BJ (cell line): ENCODE measurements around the gene XYLB. TPM values are rescaled to one million over a fixed set of nuclear protein-coding genes. Genes with fewer than 3 reads are reported as not detected.
"Not testable (repeated sequence)": the region's sequence is repeated elsewhere in the genome, so short reads cannot be mapped to it uniquely, and the experiment has no call there.

ENCODE experiments used
- CTCF ChIA-PET: fragments of 350-600 bp; formaldehyde crosslinking; extraction: SDS; loops from one replicate; lab custom pipeline; 2021; ENCODE audit warnings: antibody characterized with exemption, inconsistent platforms; lab: Yijun Ruan, JAX
- POLR2A ChIA-PET: fragments of 300-600 bp; sonication (Branson Sonifier 250); formaldehyde crosslinking; extraction: SDS; loops from one replicate; lab custom pipeline; 2021; ENCODE audit warnings: antibody characterized with exemption; lab: Charles Lee
- DNase-seq: peaks from one replicate; pipeline ENCODE4 v3.0.0-alpha.2; 2011; ENCODE audit warnings: low read depth
- H3K27me3 ChIP-seq: 2 replicates; pipeline ENCODE4 v1.6.0; 2011; ENCODE audit warnings: low read length; ENCODE audit not compliant: control insufficient read depth, insufficient read depth
- H3K36me3 ChIP-seq: 2 replicates; pipeline ENCODE4 v1.5.1; 2011; ENCODE audit warnings: low read length; ENCODE audit not compliant: control insufficient read depth, insufficient read depth
- H3K4me3 ChIP-seq: 2 replicates; pipeline ENCODE4 v1.5.1; 2011; ENCODE audit warnings: low read depth, mild to moderate bottlenecking, control low read depth, low read length
- polyA plus RNA-seq: library from polyadenylated mRNA; depleted of rRNA; stranded (reverse); fragments of >200 nt; gene quantifications from 2 replicates; pipeline ENCODE4 v1.2.3, GENCODE V29; 2011
- TF ChIP-seq, protein P1 (sequence below): IDR thresholded peaks from 2 replicates; pipeline ENCODE4 v1.5.1; 2011; ENCODE audit warnings: low read depth, mild to moderate bottlenecking, control low read depth, inconsistent platforms, low read length, moderate library complexity; ENCODE audit not compliant: insufficient read depth

Gene XYLB
- polyA plus RNA-seq, 1 experiment: 3.0 TPM

GRCh38 chr3:38315488-38316230 is 30.9 kb upstream of the XYLB start:
- no peak for DNase-seq
- Histone ChIP-seq H3K27me3 (no peaks in the 10 kb centered on the region; the same call in 1 of the 2 replicates), H3K4me3 (no peak overlapping the region), H3K36me3 (no peaks in the 10 kb centered on the region)
- TF ChIP-seq, protein P1, sequence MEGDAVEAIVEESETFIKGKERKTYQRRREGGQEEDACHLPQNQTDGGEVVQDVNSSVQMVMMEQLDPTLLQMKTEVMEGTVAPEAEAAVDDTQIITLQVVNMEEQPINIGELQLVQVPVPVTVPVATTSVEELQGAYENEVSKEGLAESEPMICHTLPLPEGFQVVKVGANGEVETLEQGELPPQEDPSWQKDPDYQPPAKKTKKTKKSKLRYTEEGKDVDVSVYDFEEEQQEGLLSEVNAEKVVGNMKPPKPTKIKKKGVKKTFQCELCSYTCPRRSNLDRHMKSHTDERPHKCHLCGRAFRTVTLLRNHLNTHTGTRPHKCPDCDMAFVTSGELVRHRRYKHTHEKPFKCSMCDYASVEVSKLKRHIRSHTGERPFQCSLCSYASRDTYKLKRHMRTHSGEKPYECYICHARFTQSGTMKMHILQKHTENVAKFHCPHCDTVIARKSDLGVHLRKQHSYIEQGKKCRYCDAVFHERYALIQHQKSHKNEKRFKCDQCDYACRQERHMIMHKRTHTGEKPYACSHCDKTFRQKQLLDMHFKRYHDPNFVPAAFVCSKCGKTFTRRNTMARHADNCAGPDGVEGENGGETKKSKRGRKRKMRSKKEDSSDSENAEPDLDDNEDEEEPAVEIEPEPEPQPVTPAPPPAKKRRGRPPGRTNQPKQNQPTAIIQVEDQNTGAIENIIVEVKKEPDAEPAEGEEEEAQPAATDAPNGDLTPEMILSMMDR: no peak
- POLR2A ChIA-PET: no interaction called here
- CTCF ChIA-PET: no interaction called here

- no peak for DNase-seq
- ChIA-PET POLR2A (no interaction called here), CTCF (no interaction called here)
- Histone ChIP-seq H3K4me3 (no peak overlapping the region), H3K36me3 (no peaks in the 10 kb centered on the region), H3K27me3 (no peaks in the 10 kb centered on the region; the same call in 1 of the 2 replicates)
- TF ChIP-seq, protein P1: no peak
Measured at GRCh38 chr3:38316356-38317191, 30.0 kb upstream of the XYLB start.

DNA sequence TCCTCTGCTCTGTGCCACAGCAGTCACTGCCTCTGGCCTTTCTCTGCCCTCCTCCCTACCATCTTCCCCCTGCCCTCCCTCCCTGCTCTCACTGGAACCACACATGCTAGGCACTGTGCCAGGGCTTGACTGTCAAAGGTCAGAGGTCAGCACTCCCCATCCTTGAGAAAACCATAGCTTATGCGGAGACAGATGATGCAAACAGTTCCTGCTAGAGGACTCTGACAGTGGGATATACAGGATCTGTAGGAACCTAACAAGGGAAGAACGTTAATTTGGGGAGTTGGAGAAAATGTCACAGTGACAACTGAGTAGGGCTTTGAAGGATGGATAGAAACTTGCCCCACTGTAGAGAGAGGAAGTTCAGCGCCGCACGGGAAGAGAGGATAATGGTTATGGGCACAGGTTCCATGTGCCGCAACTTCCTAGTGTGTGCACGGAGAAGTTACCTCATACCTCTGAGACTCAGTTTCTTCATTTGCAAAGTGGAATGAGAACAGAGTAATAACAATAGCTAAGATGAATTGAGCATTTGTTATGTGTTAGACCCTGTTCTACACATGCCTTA is 29.3 kb upstream of the XYLB start:
- Histone ChIP-seq H3K4me3 (no peak overlapping the region), H3K36me3 (no peaks in the 10 kb centered on the region), H3K27me3 (no peaks in the 10 kb centered on the region; the same call in 1 of the 2 replicates)
- POLR2A ChIA-PET: no interaction called here
- CTCF ChIA-PET: no interaction called here
- no peak for DNase-seq
- TF ChIP-seq, protein P1: no peak

- Histone ChIP-seq H3K27me3 (no peaks in the 10 kb centered on the region; the same call in none of the 2 replicates), H3K36me3 (no peaks in the 10 kb centered on the region), H3K4me3 (no peak overlapping the region)
- ChIA-PET POLR2A (no interaction called here), CTCF (interaction anchor here (1.0 kb wide), 1 partner anchor 11 kb away, joined by 3 read pairs; no protein-coding TSS in a partner anchor)
- no peak for DNase-seq
- TF ChIP-seq, protein P1: no peak
Measured at GRCh38 chr3:38318766-38319671, 27.6 kb upstream of the XYLB start.

- DNase-seq, H3K36me3 ChIP-seq, CTCF ChIA-PET, H3K4me3 ChIP-seq, POLR2A ChIA-PET, H3K27me3 ChIP-seq: not testable (repeated sequence)
Measured at GRCh38 chr3:38320638-38321037, 25.9 kb upstream of the XYLB start.
